Large intestine (tissue), 3 donors: ENCODE results near the gene CARM1. TPM values are rescaled to one million over a fixed set of nuclear protein-coding genes. Genes with fewer than 3 reads are reported as not detected.
"Not testable (repeated sequence)": the region's sequence is repeated elsewhere in the genome, so short reads cannot be mapped to it uniquely, and the experiment has no call there.

Experiments
- DNase-seq, 2 donors: peaks; one replicate each; pipeline versions ENCODE4 v3.0.0 to v3.0.0-alpha.2; 2013
- H3K27ac ChIP-seq: one replicate; pipeline ENCODE4 v1.5.1; 2013; ENCODE audit warnings: low read length
- H3K27me3 ChIP-seq: 2 replicates; pipeline ENCODE4 v1.6.1; 2013; ENCODE audit warnings: low read length; ENCODE audit not compliant: control insufficient read depth, insufficient read depth
- H3K36me3 ChIP-seq: 2 replicates; pipeline ENCODE4 v1.6.1; 2013; ENCODE audit warnings: low read length; ENCODE audit not compliant: control insufficient read depth, insufficient read depth
- H3K4me1 ChIP-seq: one replicate; pipeline ENCODE4 v1.6.1; 2013; ENCODE audit warnings: low read length; ENCODE audit not compliant: control insufficient read depth, insufficient read depth
- H3K4me3 ChIP-seq: one replicate; pipeline ENCODE4 v1.5.1; 2013; ENCODE audit warnings: low read length
- H3K9me3 ChIP-seq: one replicate; pipeline ENCODE4 v1.6.1; 2013; ENCODE audit warnings: mild to moderate bottlenecking, low read depth, low read length, moderate library complexity; ENCODE audit not compliant: control insufficient read depth
- WGBS: methylation state at CpG from one replicate; pipeline ENCODE4 v1.1.5; 2013; ENCODE audit warnings: low lambda C conversion rate; ENCODE audit not compliant: insufficient coverage; 5-methylcytosine and 5-hydroxymethylcytosine counted together
- polyA plus RNA-seq: library from polyadenylated mRNA; unstranded; fragments of 120-200 nt; gene quantifications from one replicate; pipeline ENCODE4 v1.2.1, GENCODE V29; 2013

The CARM1 gene
- polyA plus RNA-seq, 1 donor: 44.6 TPM

DNA sequence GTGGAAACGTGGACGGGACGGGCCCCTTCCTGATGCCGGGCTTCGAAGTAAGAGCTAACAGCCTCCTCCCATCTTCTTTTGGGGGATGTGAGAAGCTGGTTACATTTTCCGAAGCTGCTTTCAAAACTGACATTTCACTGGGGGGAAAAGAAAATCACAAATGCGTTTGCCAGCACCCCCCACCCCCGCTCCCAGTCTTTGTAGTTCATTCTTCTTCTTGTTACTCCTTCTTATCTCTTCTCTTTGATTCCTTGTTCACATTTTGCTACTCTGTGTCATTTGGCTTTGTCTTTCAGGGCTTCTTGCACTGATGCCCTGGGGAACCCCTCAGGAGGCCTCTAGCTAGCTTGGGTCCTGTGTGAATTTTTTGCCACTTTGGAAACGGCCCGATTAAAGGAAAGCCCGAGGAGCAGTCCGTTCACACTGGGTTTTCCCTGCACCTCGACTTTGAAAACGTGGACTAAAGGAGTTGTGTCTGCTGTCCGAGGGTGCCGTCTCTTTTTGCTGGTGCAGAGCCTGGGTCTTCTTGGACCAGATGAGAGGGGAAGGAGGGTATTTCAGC is 1.3 kb downstream of the CARM1 start:
- H3K36me3 ChIP-seq: peaks cover 4% of the 10 kb centered on the region
- no peaks in the 10 kb centered on the region for H3K27me3 ChIP-seq
- no CpG with 5 or more reads among the region's 16 CpGs for WGBS
- H3K4me1 ChIP-seq: peaks cover 8% of the 10 kb centered on the region
- no peaks in the 10 kb centered on the region for H3K9me3 ChIP-seq
- peak overlapping the region; percentile 95 for H3K4me3 ChIP-seq
- peak overlapping the region; percentile 80 for H3K27ac ChIP-seq
- DNase-seq: peak in 1 of 2 donors; percentile 47

DNA sequence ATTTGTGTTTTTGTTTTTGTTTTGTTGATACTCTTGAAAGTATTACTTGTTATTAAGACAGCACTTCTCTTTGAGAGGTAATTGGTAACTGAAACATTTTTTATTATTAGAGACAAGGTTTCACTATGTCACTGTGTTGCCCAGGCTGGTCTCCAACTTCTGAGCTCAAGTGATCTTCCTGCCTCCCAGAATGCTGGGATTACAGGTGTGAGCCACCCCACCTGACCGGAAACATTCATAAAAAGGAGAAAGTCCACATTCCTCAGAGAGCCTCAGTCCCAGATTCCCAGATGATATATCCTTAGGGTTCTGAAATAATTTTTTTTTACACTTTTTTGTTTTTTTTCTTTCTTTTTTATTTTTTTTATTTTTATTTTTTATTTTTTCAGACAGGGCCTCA is 2.7 kb downstream of the CARM1 start:
- Histone ChIP-seq H3K4me3 (no peak overlapping the region), H3K36me3 (peaks cover 4% of the 10 kb centered on the region), H3K27me3 (no peaks in the 10 kb centered on the region), H3K4me1 (peaks cover 8% of the 10 kb centered on the region), H3K27ac (peak overlapping the region; percentile 58), H3K9me3 (no peaks in the 10 kb centered on the region)
- DNase-seq: peak; percentile 60 to 73
- WGBS: 29% methylated on average over 1 of the region's 1 CpG

DNA sequence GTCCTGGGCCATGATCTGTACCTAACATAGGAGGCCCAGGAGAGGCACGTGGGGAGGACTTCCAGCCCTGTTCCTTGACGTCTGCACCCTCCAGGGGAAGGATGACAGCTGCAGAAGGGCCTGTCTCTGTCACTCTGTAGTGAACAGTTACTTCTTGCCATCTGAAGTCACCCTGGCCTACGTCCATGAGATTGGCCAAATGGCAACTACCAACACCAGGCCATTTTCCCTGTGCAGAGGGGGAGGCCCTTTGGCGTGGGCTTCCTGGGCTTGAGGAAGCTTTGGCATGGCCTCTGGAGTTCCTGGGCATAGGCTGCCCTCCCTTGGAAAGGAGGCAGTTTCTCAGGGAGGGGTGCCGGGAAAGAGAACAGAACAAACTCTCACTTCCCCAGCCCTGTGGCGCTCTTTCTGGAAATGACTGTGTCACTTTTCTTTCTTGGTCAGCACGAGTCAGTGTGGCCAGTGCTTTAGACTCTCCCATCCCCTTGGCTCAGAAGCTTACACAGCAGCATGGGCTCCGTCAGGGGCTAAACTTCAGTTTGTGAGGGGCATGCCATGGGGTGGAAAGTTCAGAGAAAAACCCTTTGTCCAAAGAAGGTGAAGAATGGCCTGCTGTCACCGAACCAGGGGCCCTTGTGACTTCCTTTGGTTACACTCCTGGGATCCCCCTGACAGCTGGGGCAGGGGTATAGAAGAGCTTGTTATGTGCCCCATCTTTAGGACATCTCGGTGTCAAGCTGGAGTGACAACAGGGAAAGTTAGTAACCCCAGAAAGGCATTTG is 5.3 kb downstream of the CARM1 start:
- peaks cover 6% of the 10 kb centered on the region for H3K36me3 ChIP-seq
- no CpG with 5 or more reads among the region's 10 CpGs for WGBS
- no peaks in the 10 kb centered on the region for H3K9me3 ChIP-seq
- no peak overlapping the region for H3K27ac ChIP-seq
- no peaks in the 10 kb centered on the region for H3K27me3 ChIP-seq
- DNase-seq: no peak
- H3K4me3 ChIP-seq: no peak overlapping the region
- H3K4me1 ChIP-seq: peaks cover 8% of the 10 kb centered on the region

DNA sequence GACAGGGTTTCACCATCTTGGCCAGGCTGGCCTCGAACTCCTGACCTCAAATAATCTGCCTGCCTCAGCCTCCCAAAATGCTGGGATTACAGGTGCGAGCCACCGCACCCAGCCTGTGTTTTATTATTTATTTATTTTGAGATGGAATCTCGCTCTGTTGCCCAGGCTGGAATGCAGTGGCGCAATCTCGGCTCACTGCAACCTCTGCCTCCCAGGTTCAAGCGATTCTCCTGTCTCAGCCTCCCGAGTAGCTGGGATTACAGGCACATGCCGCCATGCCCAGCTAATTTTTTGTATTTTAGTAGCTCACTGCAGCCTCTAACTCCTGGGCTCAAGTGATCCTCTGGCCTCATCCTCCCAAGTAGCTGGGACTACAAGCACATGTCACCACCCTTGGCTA is 6.3 kb downstream of the CARM1 start:
- H3K36me3 ChIP-seq, H3K4me3 ChIP-seq, H3K27me3 ChIP-seq, H3K27ac ChIP-seq, H3K9me3 ChIP-seq, H3K4me1 ChIP-seq, DNase-seq: not testable (repeated sequence)
- WGBS: 90% methylated on average over 2 of the region's 9 CpGs

DNA sequence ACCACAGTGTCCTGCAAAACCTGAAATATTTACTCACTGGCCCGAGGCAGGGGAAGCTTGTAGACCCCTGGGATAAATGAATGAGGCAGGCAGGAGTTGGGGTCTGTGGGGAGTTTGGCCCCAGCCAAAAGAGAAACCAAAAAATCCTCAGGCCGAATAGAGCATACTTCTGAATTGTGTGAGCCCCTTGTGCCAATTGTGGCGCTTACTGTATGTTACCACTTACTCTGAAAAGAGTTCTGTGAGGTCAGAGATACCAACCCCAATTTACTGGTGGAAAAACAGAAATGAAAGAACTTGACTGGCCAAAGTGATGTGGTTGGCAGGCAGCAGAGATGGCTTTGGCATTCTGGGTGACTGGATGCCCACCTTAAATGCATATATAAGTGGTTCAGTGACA is 6.9 kb downstream of the CARM1 start:
- DNase-seq: no peak
- H3K36me3 ChIP-seq: peaks cover 11% of the 10 kb centered on the region
- H3K4me1 ChIP-seq: peaks cover 8% of the 10 kb centered on the region
- H3K27ac ChIP-seq: no peak overlapping the region
- no CpG with 5 or more reads among the region's 3 CpGs for WGBS
- H3K9me3 ChIP-seq: no peaks in the 10 kb centered on the region
- no peak overlapping the region for H3K4me3 ChIP-seq
- H3K27me3 ChIP-seq: no peaks in the 10 kb centered on the region

DNA sequence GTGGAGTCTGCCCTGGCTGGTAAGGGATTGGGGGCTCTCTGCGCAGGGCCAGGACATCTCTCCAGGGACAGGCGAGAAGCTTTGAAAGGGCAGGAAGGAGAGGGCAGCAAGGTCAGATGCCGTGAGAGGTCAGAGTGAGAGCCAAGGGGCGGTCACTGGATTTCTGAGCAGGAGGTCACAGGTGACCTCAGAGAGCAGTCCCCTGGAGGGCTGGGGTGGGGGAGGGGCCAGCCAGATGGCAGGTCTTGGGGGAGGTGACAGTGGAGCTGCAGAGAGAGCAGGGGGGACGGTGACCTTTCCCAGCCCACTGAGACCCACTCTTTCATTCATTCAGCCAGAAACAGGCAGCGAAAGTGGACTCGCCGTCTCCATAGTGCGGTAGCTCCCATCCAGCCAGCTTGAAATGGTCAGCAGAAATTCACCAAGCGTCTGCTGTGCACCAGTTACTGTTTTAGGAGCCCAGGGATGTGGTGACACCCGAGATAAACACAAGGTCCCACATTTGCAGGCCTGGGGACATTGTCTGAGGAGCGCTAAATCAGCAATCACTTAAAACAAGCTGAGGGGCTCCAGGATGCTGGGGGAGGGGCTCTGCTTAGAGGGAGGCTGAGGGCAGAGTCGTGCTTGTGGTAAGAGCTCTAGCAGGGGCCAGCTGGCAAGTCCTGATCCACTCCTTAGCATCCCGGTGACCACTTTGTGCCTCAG is 10.2 kb downstream of the CARM1 start:
- DNase-seq: no peak
- Histone ChIP-seq H3K9me3 (no peaks in the 10 kb centered on the region), H3K27ac (no peak overlapping the region), H3K27me3 (no peaks in the 10 kb centered on the region), H3K4me3 (no peak overlapping the region), H3K36me3 (peaks cover 8% of the 10 kb centered on the region), H3K4me1 (no peaks in the 10 kb centered on the region)
- WGBS: no CpG with 5 or more reads among the region's 14 CpGs

DNA sequence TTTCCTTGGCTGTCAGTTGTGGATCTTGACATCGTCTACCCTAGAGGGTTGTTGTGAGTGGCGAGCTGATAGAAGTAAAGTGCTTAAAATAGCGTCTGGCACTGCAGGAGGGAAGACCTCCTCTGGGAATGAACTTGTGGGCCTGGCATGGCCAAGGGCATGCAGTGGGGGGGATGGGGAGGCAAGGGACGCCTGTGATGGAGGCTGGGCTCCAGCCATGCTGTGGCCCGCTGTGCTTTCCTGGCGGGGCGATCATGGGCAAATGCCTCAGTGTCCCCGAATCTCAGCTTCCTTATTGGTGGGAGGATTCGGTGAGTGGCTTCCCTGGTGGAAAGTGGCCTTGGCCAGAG is 10.7 kb downstream of the CARM1 start:
- peaks cover 8% of the 10 kb centered on the region for H3K36me3 ChIP-seq
- H3K9me3 ChIP-seq: no peaks in the 10 kb centered on the region
- H3K27ac ChIP-seq: no peak overlapping the region
- no peaks in the 10 kb centered on the region for H3K27me3 ChIP-seq
- H3K4me1 ChIP-seq: no peaks in the 10 kb centered on the region
- no peak for DNase-seq
- H3K4me3 ChIP-seq: no peak overlapping the region
- no CpG with 5 or more reads among the region's 9 CpGs for WGBS

DNA sequence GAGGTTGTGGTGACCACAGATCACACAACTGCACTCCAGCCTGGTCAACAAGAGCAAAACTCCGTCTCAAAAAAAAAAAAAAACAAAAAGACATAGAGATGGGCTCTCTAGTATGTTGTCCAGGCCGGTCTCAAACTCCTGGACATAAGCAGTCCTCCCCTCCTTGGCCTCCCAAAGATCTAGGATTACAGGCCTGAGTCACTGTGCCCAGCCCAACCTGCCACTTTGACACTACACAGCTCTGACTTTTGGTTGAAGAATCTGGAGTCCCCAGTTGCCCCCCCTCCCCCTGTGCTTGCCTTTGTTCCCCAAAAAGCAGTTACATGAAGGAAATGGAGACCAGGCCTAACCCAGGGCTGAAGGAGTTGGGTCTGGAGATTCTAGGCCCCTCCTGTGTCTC is 12.9 kb downstream of the CARM1 start:
- WGBS: no CpG with 5 or more reads among the region's 2 CpGs
- no peak overlapping the region for H3K4me3 ChIP-seq
- DNase-seq: no peak
- H3K4me1 ChIP-seq: no peaks in the 10 kb centered on the region
- H3K9me3 ChIP-seq: no peaks in the 10 kb centered on the region
- no peaks in the 10 kb centered on the region for H3K27me3 ChIP-seq
- H3K36me3 ChIP-seq: peaks cover 8% of the 10 kb centered on the region
- no peak overlapping the region for H3K27ac ChIP-seq

DNA sequence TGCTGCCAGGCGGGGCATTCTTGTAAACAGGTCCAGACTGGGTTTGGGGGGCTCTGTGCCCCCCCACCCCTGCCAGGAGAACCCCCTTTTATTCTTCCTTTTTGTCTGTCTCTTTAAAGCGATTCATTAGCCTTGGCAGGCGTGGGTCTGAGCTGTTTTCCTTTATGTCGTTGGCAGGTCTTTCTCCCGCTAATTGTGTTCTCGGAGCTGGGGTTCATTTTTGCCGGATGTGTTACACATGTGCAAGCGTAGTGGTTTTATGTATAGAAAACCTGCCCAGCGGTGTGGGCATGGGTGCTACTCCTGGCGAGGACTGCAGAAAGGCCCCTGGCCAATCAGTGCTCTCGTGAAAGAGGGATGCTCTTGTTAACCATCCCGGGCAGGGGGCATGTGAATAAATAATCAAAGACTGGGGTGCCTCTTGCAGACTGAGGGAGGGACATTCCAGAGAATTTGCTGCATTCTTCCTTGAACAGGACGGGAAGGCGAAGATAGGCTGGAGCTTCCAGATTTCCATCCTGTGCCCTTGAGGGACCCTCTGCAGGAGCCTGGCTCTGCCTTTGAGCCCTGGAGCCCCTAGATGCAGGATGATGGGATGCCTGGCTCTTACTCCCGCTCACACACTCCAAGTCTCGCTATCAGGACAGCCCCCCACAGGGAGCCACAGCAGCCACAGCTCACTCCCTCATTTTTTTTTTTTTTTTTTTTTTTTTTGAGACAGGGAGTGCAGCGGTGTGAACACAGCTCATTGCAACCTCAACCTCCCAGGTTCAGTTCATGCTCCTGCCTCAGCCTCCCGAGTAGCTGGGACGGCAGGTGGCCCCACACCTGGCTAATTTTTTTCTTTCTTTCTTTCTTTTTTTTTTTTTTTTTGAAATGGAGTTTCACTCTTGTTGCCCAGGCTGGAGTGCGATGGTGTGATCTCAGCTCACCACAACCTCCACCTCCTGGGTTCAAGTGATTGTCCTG is 14.1 kb downstream of the CARM1 start:
- Histone ChIP-seq H3K36me3 (peaks cover 7% of the 10 kb centered on the region), H3K9me3 (no peaks in the 10 kb centered on the region), H3K27me3 (no peaks in the 10 kb centered on the region), H3K4me3 (no peak overlapping the region), H3K27ac (no peak overlapping the region), H3K4me1 (no peaks in the 10 kb centered on the region)
- no peak for DNase-seq
- no CpG with 5 or more reads among the region's 20 CpGs for WGBS
